CD4-positive, alpha-beta memory T cell (primary cell): Measurements from ENCODE around the gene MYOF. TPM values are rescaled to one million over a fixed set of nuclear protein-coding genes. Genes with fewer than 3 reads are reported as not detected.
A peak's percentile ranks its signal among the peaks of the same experiment; 100 is the strongest.
"Not testable (repeated sequence)": the region's sequence is repeated elsewhere in the genome, so short reads cannot be mapped to it uniquely, and the experiment has no call there.

Source experiments
- CTCF ChIA-PET: fragments of 350-600 bp; sonication (Branson Sonifier 250); formaldehyde crosslinking; loops from one replicate; lab custom pipeline; 2021; ENCODE audit warnings: inconsistent platforms; ENCODE audit not compliant: partially characterized antibody; lab: Charles Lee
- POLR2A ChIA-PET: fragments of 350-600 bp; sonication (Branson Sonifier 250); formaldehyde crosslinking; loops from one replicate; lab custom pipeline; 2021; ENCODE audit not compliant: partially characterized antibody; lab: Charles Lee
- DNase-seq, 5 donors: peaks; one replicate each; pipeline versions ENCODE4 v3.0.0 to v3.0.0-alpha.2; 2020 to 2022; ENCODE audit warnings: mixed read lengths in 1 of 5
- H3K27ac ChIP-seq: one replicate; pipeline ENCODE4 v1.7.0; 2013; ENCODE audit warnings: low read depth, low read length
- H3K27me3 ChIP-seq: 2 replicates; pipeline ENCODE4 v1.7.0; 2013; ENCODE audit warnings: mild to moderate bottlenecking, low read length, moderate library complexity; ENCODE audit not compliant: insufficient read depth
- H3K36me3 ChIP-seq: 2 replicates; pipeline ENCODE4 v1.7.0; 2013; ENCODE audit warnings: mild to moderate bottlenecking, low read length, moderate library complexity; ENCODE audit not compliant: insufficient read depth
- H3K4me1 ChIP-seq: 2 replicates; pipeline ENCODE4 v1.7.0; 2013; ENCODE audit warnings: mild to moderate bottlenecking, low read length, moderate library complexity; ENCODE audit not compliant: insufficient read depth
- H3K4me3 ChIP-seq, 2 donors: one replicate each; pipeline ENCODE4 v1.7.0; 2013; ENCODE audit warnings: low read length in 2 of 2, mild to moderate bottlenecking in 1 of 2
- H3K9me3 ChIP-seq, 2 donors: one replicate each; pipeline ENCODE4 v1.7.0; 2013; ENCODE audit warnings: low read length in 2 of 2, control low read depth in 1 of 2; ENCODE audit not compliant: control insufficient read depth in 1 of 2
- H3K27ac Mint-ChIP-seq, 7 donors: one replicate each; pipeline ENCODE4 v1.8.0; 2020 to 2021; ENCODE audit warnings: mixed read lengths in 7 of 7, mild to moderate bottlenecking in 6 of 7, inconsistent platforms in 3 of 7, moderate library complexity in 3 of 7
- H3K27me3 Mint-ChIP-seq, 2 donors: one replicate each; pipeline ENCODE4 v1.8.0; 2020 to 2021; ENCODE audit warnings: mixed read lengths in 2 of 2
- H3K36me3 Mint-ChIP-seq, 2 donors: one replicate each; pipeline ENCODE4 v1.8.0; 2020 to 2021; ENCODE audit warnings: mixed read lengths in 2 of 2, inconsistent platforms in 1 of 2, mild to moderate bottlenecking in 1 of 2
- H3K4me1 Mint-ChIP-seq, 4 donors: one replicate each; pipeline ENCODE4 v1.8.0; 2020 to 2021; ENCODE audit warnings: mixed read lengths in 4 of 4, mild to moderate bottlenecking in 1 of 4
- H3K4me3 Mint-ChIP-seq, 8 donors: one replicate each; pipeline ENCODE4 v1.8.0; 2020 to 2021; ENCODE audit warnings: mixed read lengths in 8 of 8, mild to moderate bottlenecking in 7 of 8, moderate library complexity in 6 of 8, inconsistent platforms in 3 of 8
- H3K9me3 Mint-ChIP-seq, 8 donors: one replicate each; pipeline ENCODE4 v1.8.0; 2020 to 2021; ENCODE audit warnings: mixed read lengths in 8 of 8, mild to moderate bottlenecking in 5 of 8, inconsistent platforms in 3 of 8, moderate library complexity in 1 of 8
- intact Hi-C: fragments of 100-400 bp; cut with micrococcal nuclease; formaldehyde crosslinking; loops from one replicate; pipeline ENCODE4 v1.15.1; 2023
- polyA plus RNA-seq, 2 donors: library from polyadenylated mRNA; unstranded; fragments of 300-500 nt; fragmentation: Illumina TruSeq; gene quantifications; one replicate each; pipeline ENCODE4 v1.2.3, GENCODE V29; 2021
- total RNA-seq, 2 experiments: library from RNA; stranded (reverse); gene quantifications; one replicate each; pipeline ENCODE4 v1.2.3, GENCODE V29; 2021

The MYOF gene
- total and polyA plus RNA-seq, 4 experiments from 2014 or later = 1.2 to 2.2 TPM; not detected in 2

DNA sequence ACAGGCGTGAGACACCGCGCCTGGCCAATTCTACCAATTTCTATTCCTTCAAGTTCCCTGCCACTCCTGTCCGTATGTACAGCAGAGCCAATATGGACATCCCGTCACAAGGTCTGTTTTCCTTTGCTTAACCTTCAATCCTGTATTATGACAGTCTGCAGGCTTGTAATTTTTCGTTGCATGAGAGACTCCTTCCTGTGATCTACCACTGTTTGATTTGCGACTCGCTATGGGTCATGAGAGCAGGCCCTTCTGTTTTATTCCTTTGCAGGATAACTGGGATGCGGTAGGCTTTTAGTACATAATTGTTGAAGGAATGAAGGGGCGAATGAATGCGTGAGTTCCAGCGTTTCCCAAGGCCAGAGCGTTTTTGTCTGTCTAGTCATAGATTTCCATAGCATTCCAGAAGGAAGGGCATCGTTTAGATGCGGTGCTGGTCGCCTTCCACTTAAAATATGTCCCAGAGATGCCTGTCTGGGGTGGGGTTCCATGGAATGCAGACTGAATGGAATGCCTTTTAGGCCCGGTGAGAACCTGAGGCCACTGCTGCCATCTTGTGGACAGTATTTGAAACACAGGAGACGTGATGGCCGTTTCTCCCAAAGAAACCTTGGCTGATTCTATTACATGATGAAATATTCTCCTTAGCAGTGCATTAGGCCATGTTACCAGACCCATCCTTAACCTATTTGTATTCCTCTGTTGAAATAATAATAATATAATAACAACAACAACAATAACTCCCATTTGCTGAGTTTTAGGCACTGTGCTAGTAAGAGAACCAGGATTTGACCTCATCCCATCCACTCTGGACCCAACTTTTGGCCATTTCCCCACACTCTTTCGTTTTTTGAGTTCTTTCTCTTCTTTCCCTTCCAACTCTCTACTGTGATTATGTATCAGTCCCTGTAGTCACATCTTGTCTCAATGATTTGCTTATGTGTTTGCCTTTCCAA is 193.2 kb downstream of the MYOF start:
- no peaks in the 10 kb centered on the region for H3K36me3 ChIP-seq
- H3K4me1 Mint-ChIP-seq = no peaks in the 10 kb centered on the region
- CTCF ChIA-PET = interaction anchor here (0.6 to 2.7 kb wide), 6 partner anchors 7 to 404 kb away, joined by 3 to 10 read pairs (median 4); no protein-coding TSS in a partner anchor
- no peaks in the 10 kb centered on the region for H3K36me3 Mint-ChIP-seq
- no peak overlapping the region for H3K4me3 Mint-ChIP-seq
- no peak overlapping the region for H3K27ac Mint-ChIP-seq
- no peaks in the 10 kb centered on the region for H3K27me3 ChIP-seq
- no peaks in the 10 kb centered on the region for H3K9me3 ChIP-seq
- no peak overlapping the region for H3K27ac ChIP-seq
- no peak overlapping the region for H3K4me3 ChIP-seq
- H3K27me3 Mint-ChIP-seq = no peaks in the 10 kb centered on the region
- H3K9me3 Mint-ChIP-seq = no peaks in the 10 kb centered on the region
- H3K4me1 ChIP-seq = no peaks in the 10 kb centered on the region
- POLR2A ChIA-PET = no interaction called here
- intact Hi-C loops = loop anchor here (1.0 to 5.0 kb wide), 3 partner anchors 174 to 404 kb away; no protein-coding TSS in a partner anchor
- peak; percentile 33 to 43 (median 41) for DNase-seq

DNA sequence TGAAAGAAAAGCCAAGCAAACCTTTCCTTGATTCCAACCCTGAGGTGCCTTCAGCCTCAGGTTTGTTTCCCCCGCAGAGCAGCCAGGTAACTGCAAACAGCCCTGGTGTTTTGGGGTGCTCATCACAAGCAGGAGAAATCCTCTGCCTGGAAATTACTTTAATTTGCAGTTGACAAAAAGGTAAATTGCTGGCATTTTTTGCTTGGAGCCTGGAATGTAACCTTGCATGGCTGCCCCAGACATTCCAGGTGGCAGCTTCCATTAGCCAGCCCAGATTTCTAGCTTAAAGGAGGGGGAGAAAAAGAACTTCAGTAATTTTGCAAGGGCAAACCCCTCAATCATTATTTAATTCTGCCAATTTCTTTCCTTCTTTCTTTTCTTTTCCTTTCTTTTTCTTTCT is 194.4 kb downstream of the MYOF start:
- Histone ChIP-seq H3K4me3 (no peak overlapping the region), H3K27me3 (no peaks in the 10 kb centered on the region), H3K9me3 (no peaks in the 10 kb centered on the region), H3K4me1 (no peaks in the 10 kb centered on the region), H3K36me3 (no peaks in the 10 kb centered on the region), H3K27ac (no peak overlapping the region)
- Mint-ChIP-seq H3K4me1 (no peaks in the 10 kb centered on the region), H3K27me3 (peaks cover 0 to 2% of the 10 kb centered on the region in 2 donors), H3K36me3 (no peaks in the 10 kb centered on the region), H3K9me3 (no peaks in the 10 kb centered on the region), H3K4me3 (no peak overlapping the region), H3K27ac (no peak overlapping the region)
- DNase-seq = no peak
- POLR2A ChIA-PET = interaction anchor here (0.6 kb wide), 1 partner anchor 224 kb away, joined by 3 read pairs; no protein-coding TSS in a partner anchor
- intact Hi-C loops = loop anchor here (5.0 kb wide), 1 partner anchor 320 kb away; no protein-coding TSS in a partner anchor
- CTCF ChIA-PET = interaction anchor here (0.6 to 2.3 kb wide), 9 partner anchors 9 to 962 kb away, joined by 3 to 13 read pairs (median 3); no protein-coding TSS in a partner anchor

DNA sequence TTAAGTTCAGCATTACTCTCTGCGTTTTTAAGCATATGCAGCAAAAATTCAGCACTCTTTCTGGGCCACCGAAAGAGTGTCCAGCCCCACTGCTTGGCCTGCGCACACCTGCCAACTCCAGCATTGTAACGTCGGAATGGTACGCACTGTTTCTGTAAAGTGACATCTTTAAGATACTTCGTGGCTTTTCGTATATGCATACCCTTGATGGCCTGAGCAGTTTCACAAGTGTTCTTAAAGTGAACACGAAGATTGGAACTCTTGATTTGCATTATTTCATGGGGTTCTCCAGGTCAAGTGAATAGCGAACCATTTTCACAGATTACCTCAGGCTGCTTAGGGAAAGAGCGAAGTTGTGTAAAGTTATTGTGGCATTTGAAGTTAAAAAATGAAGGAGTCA is 197.9 kb downstream of the MYOF start:
- intact Hi-C loops, H3K27ac ChIP-seq, H3K4me3 Mint-ChIP-seq, POLR2A ChIA-PET, H3K4me1 ChIP-seq, H3K4me1 Mint-ChIP-seq, DNase-seq, H3K9me3 ChIP-seq, H3K9me3 Mint-ChIP-seq, H3K27me3 Mint-ChIP-seq, CTCF ChIA-PET, H3K27ac Mint-ChIP-seq, H3K4me3 ChIP-seq, H3K27me3 ChIP-seq, H3K36me3 Mint-ChIP-seq, H3K36me3 ChIP-seq: not testable (repeated sequence)

DNA sequence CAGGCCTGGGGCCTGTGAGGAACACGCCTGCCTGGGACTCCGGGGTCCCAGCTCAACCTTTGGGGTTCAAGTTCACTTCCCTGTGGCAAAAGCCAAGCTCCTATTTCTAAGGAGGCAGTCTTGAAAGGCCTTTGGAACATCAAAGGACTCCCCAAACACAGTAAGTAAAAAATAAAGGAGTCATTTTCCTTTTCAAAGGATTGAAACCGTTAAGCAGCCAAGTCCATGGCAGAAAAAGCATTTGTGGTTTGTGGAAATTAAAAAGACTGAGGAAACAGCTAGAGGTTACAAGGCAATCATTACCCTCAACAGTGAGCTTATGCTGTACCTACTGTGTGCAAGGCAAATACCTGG is 200.8 kb downstream of the MYOF start:
- Histone ChIP-seq H3K4me1 (no peaks in the 10 kb centered on the region), H3K36me3 (no peaks in the 10 kb centered on the region), H3K27ac (no peak overlapping the region), H3K4me3 (no peak overlapping the region), H3K9me3 (no peaks in the 10 kb centered on the region), H3K27me3 (no peaks in the 10 kb centered on the region)
- H3K27ac Mint-ChIP-seq = no peak overlapping the region
- no peak for DNase-seq
- H3K27me3 Mint-ChIP-seq = peaks cover 0 to 3% of the 10 kb centered on the region in 2 donors
- ChIA-PET POLR2A (no interaction called here), CTCF (interaction anchor here (0.7 to 1.5 kb wide), 2 partner anchors 9 to 233 kb away, joined by 4 to 10 read pairs; no protein-coding TSS in a partner anchor)
- H3K9me3 Mint-ChIP-seq = peaks cover 0 to 2% (median 0%) of the 10 kb centered on the region in 8 donors
- no peaks in the 10 kb centered on the region for H3K36me3 Mint-ChIP-seq
- no peak overlapping the region for H3K4me3 Mint-ChIP-seq
- H3K4me1 Mint-ChIP-seq = no peaks in the 10 kb centered on the region
- intact Hi-C loops = no loop called here

DNA sequence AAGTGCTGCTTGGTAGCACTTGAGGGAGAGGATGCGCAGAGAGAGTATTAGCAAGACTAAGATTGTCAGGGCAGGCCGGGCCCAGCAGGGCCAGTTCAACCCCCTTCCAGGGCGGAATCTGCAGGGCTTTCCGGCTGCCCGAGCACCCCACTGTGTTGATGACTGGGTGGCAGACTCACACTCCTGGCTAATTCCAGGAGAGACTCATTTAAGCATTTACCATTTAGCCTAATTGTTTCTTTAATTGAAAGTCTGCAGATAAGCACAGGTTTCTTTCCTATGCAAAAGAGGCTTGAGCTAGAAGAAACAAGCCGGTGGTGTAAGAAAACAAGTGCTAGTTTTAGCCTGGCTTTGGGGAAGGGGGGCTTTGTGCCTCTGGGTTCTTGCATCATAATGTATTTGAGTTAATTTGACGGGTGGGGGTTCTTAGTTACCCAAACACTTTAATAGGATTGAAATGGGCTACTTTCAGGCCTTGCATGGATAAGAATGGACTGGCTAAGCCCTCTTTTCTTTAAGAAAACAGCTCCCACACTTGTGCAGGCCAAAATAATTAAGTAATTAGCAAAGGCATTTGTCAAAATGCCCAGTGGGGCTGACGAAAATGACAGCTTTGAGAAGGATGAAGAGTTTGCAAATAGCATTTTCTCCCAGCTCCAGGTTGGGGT is 201.3 kb downstream of the MYOF start:
- H3K27me3 Mint-ChIP-seq = peaks cover 0 to 3% of the 10 kb centered on the region in 2 donors
- H3K27ac Mint-ChIP-seq = no peak overlapping the region
- intact Hi-C loops = no loop called here

DNA sequence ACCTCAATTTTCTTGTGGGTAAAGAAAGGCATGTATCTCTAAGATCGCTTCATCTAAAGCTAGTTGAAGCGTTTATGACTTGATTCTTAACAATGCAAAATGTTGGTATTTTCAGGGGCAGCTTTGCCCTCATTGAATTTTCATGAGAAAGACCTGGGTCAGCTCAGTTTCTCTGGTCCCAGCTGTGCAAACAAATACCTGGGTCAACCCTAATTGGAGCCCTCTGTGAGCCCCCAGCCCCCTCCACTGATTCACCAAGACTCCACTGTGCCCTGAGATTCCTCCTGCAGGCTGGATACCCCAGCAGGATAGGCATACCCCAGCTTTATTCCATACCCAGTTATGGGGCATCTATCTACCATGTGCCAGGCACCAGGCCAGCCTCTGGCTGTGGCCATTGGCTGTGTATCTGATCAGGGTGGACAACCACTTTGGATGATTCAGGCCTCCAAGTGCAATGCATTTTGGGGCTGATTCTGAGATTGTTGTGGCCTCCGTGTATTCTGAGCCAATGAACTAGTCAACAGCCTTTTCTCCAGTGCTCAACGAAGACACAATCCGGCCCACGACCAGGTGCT is 201.9 kb downstream of the MYOF start:
- ChIA-PET CTCF (interaction anchor here (1.0 kb wide), 1 partner anchor 11 kb away, joined by 3 read pairs; no protein-coding TSS in a partner anchor), POLR2A (no interaction called here)
- H3K27me3 ChIP-seq = no peaks in the 10 kb centered on the region
- H3K27ac ChIP-seq = no peak overlapping the region
- Mint-ChIP-seq H3K4me3 (no peak overlapping the region), H3K27ac (no peak overlapping the region), H3K36me3 (no peaks in the 10 kb centered on the region), H3K27me3 (peaks cover 0 to 3% of the 10 kb centered on the region in 2 donors), H3K9me3 (peaks cover 0 to 2% (median 0%) of the 10 kb centered on the region in 8 donors), H3K4me1 (no peaks in the 10 kb centered on the region)
- intact Hi-C loops = no loop called here
- no peaks in the 10 kb centered on the region for H3K36me3 ChIP-seq
- no peaks in the 10 kb centered on the region for H3K4me1 ChIP-seq
- no peak for DNase-seq
- H3K9me3 ChIP-seq = no peaks in the 10 kb centered on the region
- no peak overlapping the region for H3K4me3 ChIP-seq

More for the DNA sequence above, 201.3 kb downstream of the MYOF start:
- ChIA-PET POLR2A (no interaction called here), CTCF (interaction anchor here (0.7 to 1.5 kb wide), 2 partner anchors 9 to 234 kb away, joined by 4 to 10 read pairs; no protein-coding TSS in a partner anchor)
- Histone ChIP-seq H3K4me3 (no peak overlapping the region), H3K27ac (no peak overlapping the region), H3K36me3 (no peaks in the 10 kb centered on the region), H3K4me1 (no peaks in the 10 kb centered on the region), H3K9me3 (no peaks in the 10 kb centered on the region), H3K27me3 (no peaks in the 10 kb centered on the region)
- no peak for DNase-seq
- Mint-ChIP-seq H3K9me3 (peaks cover 0 to 2% (median 0%) of the 10 kb centered on the region in 8 donors), H3K4me3 (no peak overlapping the region), H3K36me3 (no peaks in the 10 kb centered on the region), H3K4me1 (no peaks in the 10 kb centered on the region)
